HK-2 (cell line): ENCODE results near the gene ATG9B.
"Not testable (repeated sequence)": the region's sequence is repeated elsewhere in the genome, so short reads cannot be mapped to it uniquely, and the experiment has no call there.

Experiments
- DNase-seq: peaks from one replicate; pipeline ENCODE4 v3.0.0-alpha.2; 2018; ENCODE audit not compliant: unreplicated experiment

The ATG9B gene

DNA sequence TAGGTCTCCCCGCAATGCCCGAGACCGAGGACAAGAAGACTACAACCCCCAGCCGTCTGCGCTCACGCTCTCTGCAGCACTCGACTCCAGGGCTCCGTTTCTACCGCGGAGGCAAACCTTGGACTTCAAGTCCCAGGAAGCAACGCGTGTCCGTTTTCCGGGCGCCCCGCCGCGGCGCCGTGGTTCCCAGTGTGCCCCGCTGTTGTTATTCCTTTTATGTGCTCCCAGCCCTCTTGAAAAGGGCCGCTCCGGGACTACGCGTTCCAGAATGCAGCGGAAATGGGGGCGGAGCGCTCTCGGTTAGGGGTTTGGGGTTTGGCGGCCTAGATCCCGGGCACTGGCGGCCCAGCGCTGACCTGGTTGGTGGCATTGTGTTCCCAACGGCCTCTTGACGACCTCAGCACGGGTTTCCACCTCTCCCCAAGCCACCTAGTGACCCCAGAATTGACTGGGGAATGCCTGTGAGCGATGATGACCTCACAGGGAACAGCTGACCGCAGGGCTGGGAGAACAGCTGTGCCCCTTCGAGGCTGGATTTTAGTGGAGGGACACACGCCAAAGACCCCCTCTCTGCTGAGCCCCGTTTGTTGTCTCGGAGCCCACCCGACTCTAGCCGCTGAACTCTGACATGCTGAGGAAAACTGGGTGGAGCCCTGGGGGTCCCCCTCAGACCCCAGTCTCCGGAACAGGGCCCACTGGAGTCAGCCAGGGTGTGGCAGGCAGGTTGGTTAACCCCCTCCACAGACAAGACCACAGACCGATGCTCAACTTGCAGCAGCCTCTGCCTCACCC, 33.9 kb upstream of the ATG9B start:
- peak; percentile 98 for DNase-seq

DNA sequence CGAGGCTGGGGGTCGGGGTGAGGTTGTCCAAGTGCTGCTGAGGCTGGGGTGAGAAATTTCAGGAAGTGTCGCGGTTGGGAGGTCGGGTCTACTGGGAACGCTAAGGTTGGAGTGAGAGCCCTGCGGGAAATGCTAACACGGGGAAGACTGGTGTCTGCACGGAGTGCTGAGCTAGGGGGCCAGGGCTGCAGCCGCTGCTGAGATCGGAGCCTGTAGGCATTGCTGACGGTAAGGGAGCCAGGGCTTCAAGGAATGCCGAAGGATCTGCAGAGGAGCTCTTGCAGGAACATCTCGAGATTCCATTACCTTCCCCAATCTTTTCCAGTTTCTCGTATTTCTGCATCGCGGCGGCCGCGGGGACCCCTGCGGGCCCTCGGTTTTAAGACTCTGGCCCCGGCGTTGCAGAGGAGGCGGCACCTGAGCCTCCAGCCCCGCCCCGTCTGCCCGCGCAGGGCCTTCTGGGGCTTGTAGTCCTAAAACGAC, 33.3 kb upstream of the ATG9B start, which contains the start of gene CDK5:
Gene CDK5, minus strand, starts transcription at position 392 of the 483 bp plus-strand sequence. Its CDS starts 49 bp downstream, at position 343.
- no peak for DNase-seq

DNA sequence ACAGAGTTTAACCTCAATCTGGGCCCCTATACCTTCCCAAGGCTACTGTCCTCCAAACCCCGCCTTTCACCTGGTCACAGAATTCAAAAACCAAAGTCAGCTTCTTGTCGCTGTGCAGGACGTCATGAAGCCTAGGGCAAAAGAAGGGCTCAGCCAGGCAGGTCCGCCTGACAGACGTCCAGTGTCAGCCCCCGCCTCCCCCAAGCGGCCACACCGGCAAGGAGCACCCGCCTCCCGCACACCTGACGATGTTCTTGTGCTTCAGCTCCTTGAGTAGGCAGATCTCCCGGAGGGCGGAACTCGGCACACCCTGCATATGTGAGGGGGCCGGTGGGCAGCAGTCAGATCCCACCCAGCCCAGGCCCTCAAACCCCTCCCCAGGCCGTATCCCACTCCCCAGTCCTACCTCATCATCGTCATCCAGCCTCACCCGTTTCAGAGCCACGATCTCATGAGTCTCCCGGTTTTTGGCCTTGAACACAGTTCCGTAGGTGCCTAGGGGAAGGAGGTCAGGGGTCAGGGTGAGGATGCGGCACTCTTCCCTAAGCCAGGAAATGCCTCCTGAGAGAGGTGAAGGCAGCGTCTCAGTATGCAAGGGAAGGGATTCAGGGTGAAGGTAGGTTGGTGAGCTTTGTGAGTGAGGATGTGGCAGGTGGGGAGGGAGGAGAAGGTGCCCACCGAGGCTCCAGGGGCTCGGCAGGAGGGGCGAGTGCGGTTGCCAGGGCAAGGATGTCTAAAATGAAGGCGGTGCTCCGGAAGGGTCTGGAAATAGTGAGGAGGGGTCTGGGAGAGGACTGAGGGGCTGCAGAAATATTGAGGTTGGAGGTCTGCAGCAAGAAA, 32.6 kb upstream of the ATG9B start:
- no peak for DNase-seq

DNA sequence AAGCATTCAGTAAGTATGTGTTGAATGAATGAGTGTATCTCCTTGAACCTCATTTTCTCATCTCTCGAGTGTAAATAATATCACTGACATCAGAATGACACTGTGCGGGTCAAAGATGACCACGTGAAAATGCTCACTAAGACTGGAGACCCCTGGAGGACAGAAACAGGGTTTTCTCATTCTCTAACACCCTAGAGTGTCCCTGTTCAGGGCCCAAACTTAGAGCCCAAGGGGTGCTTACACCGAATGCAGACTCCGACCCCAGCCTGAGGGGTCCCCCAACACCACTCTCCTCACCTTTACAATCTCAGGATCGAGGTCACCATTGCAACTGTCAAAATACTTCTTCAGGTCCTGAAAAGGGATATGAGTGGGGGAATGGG, 32.0 kb upstream of the ATG9B start:
- DNase-seq: no peak

DNA sequence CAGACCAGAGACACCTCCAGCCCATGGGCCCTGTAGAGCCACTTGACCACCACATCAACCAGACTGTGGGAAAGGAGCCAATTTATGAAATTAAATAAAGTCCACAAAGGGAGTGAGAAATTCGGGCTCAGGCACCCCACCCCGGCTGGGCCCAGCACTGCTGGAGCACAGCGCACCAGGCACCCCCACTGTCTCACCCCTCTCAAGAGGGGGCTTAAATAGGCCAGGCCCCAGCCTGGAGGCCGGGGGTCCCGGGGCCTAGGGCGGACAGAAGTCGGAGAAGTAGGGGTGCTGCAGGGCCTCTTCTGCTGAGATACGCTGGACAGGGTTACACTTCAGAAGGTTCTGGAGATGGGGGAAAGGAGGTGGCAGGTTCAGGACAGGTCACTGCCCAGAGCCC, 29.5 kb upstream of the ATG9B start:
- DNase-seq: no peak

DNA sequence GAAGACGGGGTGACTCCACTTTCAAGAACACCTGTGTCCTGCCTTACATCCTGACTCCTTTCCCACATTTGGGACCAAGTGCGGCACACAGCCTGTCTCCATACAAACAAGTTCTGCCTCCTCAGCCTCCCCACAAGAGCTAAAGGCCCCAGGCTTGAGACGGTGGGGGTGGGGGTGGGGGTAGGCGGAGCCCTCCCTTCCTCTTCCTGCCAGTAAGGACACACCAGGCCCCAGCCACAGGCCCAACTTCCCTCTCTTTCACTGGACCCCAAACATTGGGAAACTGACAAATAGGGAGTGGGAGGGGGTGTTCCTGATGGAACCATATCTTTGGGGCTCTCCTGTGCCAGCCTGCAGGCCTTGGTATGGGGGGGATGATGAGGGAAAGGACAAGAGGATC, 28.8 kb upstream of the ATG9B start:
- DNase-seq: no peak

DNA sequence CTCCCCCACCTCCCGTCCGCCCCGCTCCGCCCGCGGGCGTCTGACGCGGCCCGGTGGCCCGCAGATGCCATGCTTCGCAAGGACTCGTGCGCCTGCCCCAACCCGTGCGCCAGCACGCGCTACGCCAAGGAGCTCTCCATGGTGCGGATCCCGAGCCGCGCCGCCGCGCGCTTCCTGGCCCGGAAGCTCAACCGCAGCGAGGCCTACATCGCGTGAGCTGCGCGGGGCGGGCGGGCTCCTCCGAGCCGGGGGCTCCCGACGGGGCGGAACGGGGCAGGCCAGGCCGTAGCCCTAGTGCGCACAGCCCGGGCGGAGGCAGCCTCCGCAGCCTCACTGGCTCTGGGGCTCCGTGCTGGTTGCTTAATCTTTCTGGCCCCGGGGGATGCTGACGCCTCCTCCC, 26.8 kb upstream of the ATG9B start:
- DNase-seq: no peak

DNA sequence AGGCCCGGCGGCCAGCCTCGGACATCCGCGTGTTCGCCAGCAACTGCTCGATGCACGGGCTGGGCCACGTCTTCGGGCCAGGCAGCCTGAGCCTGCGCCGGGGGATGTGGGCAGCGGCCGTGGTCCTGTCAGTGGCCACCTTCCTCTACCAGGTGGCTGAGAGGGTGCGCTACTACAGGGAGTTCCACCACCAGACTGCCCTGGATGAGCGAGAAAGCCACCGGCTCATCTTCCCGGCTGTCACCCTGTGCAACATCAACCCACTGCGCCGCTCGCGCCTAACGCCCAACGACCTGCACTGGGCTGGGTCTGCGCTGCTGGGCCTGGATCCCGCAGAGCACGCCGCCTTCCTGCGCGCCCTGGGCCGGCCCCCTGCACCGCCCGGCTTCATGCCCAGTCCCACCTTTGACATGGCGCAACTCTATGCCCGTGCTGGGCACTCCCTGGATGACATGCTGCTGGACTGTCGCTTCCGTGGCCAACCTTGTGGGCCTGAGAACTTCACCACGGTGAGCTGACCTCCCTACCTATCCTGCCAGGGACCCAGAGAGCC, 24.7 kb upstream of the ATG9B start:
- no peak for DNase-seq

DNA sequence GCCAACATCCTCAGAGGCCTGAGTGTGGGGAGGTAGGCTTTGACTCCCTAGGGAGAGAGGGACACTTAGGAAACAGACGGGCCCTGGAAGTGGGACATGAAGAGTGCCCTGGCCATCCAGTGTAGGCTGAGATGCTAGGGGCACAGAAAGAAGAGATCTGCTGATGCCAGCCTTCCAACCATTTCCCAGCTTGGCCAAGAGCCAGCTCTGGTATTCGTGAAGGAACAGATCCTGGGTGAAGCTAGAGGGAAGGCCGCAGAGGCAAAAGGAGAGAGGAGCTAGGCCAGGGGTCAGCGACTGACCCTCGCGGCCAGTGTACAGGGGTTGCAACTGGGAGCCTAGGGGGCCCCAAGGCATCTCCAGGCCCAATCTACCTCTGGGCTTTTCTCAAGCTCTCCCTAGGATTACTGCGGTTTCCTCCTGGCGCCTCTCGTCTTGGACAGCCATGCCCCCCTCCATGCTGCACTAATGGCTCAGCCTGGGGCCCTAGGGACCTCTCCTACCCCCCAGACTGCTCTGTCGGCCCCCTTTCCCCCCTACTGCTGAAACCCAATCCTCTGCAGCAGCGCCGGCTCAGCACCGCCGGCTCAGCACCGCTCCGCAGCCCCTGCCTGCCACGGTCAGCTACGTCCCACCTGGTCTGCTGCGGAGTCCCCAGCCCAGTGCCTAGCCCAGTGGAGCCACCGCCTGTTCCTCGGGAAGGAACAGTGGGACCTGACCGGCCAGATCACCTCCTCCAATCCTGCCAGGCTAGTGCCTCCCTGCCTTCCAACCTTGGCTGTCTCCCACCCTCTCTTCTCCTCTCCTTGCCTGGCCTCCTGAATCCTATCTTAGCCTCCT, 23.9 kb upstream of the ATG9B start, which contains the start of gene ASIC3:
Gene ASIC3, plus strand, starts transcription at position 556 of the 840 bp plus-strand sequence. CDS start 355 bp downstream, outside the sequence.
- DNase-seq: no peak

DNA sequence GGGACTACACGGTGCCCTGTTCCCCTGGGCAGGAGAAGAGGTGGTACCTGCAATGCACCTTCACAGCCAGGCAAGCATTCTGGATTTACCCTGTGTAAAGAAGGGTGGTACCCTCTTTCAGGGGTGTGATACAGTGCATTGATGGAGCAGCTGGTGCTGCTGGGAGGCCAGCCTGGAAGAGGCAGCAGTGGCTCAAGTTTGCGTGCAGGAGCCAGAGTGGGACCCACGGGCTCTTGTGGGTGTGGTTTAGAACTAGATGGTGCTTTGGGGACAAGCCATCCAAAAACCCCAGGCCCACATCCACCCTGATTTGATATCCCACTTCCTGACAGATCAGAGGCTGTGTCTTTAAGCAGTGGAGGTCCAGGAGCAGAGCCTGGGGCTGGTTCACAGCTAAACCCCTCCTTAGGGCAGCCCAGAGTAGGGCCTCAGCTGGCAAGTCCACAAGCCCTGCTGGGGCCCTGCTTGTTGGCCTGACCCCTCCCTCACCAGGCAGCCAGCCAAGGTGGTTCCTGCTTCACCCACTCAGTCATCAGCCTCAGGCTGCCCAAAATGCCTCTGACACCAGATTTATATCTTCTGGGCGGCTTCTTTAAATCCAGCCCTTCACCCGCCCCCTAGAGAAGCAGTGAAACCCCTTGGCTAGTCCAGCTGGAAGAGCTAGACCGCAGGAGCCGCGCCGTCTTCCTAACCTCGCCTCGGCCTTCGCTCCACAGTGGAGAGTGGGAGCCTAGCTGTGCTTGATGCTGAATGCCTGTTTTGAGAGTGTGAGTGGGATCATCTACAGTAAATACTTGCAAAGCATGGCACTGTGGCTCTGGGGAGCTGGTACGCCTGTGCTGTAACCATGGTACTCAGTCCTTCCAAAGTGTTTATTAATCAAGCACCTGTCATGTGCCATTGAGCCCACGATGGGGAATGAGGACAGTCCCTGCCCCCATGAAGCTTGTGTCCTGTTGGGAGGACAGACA, 22.6 kb upstream of the ATG9B start:
- DNase-seq: no peak

DNA sequence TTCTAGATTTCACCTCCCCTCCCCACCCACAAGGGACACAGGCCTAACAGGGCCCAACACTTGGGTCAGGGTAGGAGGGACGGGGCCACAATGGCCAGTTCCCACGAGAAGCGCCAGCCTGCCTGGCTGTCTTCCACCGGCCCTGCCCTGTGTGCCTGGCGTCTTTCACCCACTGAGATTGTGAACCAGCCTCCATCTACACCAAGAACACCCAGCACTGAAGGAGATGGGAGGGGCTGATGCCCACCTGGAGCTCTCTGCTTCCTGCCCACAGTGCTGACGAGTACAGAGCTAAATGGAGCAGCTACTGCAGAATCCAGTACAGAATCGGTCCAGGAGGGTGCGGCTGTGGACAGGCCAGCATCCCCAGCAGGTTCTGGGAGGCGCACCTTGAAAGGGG, 21.7 kb upstream of the ATG9B start:
- DNase-seq: no peak

DNA sequence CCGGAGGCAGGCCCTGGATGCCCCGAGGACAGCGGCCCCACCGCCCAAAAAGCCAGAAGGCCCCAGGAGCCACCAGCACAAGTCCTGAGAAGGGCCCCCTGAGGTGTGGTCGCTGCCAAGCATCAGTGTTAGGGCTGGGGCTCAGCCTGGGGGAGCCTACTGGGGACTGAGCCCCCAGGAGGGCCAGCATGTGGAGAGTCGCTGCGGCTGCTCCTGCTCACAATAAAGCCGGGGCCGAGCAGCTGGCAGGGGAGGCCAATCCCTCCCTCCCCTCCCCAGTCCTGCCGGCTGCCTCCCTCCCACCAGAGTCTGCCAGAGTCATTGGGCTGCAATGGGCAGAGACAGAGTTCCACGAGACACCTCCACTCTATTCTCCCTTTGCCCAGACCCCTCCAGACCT, 21.0 kb upstream of the ATG9B start:
- no peak for DNase-seq

DNA sequence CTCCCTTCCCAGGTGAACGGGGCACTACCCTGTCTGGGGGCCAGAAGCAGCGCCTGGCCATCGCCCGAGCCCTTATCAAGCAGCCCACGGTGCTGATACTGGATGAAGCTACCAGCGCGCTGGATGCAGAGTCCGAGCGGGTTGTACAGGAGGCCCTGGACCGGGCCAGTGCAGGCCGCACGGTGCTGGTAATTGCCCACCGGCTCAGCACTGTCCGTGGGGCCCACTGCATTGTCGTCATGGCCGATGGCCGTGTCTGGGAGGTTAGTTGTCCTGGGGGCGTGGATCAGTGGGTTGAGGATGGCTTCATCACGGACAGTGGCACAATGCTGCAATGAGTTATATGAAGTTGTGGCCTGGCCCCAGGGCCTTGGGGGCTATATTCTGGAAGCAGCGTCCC, 19.7 kb upstream of the ATG9B start:
- no peak for DNase-seq

DNA sequence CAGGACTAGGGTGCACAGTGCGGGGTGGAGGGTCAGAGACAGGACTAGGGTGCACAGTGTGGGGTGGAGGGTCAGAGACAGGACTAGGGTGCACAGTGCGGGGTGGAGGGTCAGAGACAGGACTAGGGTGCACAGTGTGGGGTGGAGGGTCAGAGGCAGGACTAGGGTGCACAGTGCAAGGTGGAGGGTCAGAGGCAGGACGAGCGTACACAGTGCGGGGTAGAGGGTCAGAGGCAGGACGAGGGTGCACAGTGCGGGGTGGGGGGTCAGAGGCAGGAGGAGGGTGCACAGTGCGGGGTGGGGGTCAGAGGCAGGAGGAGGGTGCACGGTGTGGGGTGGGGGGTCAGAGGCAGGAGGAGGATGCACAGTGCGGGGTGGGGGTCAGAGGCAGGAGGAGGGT, 19.2 kb upstream of the ATG9B start:
- not testable (repeated sequence) for DNase-seq

DNA sequence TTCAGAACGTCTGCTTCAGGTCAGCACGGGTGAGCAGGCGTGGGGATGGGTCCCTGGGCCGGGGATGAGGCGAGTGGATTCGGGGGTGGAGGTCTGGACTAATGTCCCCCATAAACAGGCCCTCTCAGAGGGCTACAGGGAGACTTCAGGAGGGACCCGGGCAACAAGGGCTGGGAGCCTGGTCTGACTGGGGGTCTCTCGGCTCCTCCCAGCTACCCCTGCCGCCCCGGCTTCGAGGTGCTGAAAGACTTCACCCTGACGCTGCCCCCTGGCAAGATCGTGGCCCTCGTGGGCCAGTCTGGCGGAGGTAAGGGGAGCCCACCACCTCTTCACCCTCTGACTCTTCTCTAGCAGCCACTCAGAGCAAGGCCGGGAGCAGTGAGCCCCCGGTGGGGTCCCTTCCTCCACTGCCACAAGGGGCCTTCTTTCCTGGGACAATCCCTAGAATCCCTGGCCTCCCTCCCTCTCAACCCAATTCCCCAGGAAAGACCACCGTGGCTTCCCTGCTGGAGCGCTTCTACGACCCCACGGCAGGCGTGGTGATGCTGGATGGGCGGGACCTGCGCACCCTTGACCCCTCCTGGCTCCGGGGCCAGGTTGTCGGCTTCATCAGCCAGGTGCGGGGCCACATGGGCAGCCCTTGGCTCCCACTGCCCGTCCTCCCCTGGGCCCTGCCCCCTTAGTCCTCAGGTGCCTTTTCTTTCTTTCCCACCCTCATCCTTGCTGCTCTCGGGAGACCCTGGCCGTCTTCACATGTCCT, 16.5 kb upstream of the ATG9B start:
- no peak for DNase-seq

DNA sequence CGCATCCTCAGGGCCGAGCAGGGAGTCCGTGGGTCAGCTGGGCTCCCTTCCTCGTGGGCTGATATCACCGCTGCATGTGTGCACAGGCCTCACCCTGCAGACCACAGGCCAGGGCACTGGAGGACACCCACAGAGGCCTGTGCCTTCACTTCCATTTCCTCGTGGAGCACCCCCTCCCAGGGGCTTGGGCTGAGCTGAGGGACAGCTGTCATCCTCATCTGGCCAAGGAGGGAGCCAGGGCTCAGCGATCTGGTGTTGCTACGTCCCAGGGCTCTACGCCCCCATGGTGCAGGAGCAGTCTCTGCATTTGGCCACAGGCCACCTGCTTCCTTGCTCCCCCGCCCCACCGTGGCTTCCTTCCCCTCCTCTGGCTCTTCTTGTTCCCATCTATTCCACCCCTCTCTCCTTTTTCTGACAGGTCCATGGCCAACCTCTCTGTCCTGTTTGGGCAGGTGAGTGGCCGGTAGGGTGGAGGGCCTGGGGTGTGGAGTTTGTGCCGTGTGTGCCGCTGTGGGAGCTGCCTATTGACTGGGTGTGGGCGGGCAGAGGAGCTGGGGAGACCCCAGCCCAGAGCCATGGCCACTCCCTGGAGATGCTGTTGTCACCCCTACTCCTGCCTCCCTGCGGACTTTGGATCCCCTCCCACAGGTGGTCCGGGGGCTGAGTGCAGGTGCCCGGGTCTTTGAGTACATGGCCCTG, 15.7 kb upstream of the ATG9B start:
- DNase-seq: no peak

DNA sequence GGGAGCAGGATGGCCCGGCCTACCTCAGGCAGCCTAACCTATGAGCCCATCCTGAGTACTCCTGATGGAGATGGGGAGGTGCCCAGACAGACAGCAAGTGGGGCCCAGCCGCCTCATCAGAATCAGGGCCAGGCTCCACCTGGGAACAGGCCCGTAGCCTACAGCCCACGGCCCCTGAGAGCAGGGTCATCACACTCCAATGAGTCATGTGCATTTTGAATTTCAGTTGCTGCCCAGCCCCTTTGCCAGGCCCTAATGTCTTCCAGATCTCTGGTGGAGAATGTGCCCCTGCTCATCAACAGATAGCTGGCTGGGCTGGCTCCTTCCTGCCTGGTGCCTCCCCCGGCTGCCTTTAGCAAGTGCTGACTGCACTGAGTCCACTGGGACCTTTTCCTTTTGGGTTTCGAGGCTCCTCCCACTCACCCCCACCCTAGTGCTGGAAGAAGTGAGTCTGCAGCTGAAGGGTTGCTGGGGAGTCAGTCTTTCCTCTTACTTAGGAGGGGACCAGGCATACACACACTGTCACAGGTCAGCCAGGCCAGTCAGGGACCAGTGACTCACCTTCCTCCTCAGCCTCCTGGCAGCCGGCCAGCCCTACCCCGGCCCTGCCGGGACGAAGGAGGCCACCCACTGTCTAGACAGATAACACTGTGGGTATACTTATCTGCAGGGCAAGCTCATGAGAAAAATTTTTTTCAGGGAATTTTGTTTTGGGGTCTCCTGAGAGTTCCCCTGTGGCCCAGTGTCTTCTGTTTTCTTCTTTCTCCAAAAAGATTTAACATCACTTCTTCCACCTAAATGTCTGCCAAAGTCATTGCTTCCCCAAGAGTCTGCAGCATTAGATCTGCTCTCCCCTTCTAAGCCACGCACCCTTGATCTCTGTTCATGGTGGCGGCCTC, 14.9 kb upstream of the ATG9B start:
- DNase-seq: peak; percentile 97

DNA sequence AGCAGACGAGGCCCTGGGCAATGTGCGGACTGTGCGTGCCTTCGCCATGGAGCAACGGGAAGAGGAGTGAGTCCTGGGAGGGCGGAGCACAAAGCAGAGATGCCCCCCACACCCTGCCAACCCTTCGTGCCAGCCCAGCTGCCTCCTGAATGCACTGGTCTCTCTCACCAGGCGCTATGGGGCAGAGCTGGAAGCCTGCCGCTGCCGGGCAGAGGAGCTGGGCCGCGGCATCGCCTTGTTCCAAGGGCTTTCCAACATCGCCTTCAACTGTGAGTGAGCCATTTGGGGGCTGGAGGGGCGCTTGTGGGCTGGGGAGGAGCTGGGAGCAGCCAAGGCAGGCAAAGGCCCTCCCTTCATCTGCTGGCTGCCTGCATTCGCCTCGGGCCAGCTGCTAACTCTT, 11.6 kb upstream of the ATG9B start:
- no peak for DNase-seq
